Neural cell (in vitro differentiated cells): Measurements from ENCODE around the gene CTBP2.

Source experiments
- CTCF ChIP-seq: fragments of 450-650 bp; IDR thresholded peaks from 2 replicates; pipeline ENCODE4 v1.5.1; 2014; ENCODE audit warnings: antibody characterized with exemption, mild to moderate bottlenecking, moderate library complexity; ENCODE audit not compliant: poor library complexity, severe bottlenecking
- EZH2 ChIP-seq: fragments of 200-600, 300-800 bp; shearing (Covaris generic), sonication (generic); IDR thresholded peaks from 2 replicates; pipeline ENCODE4 v1.6.1; 2014; ENCODE audit warnings: antibody characterized with exemption, low read length, borderline replicate concordance, mild to moderate bottlenecking; ENCODE audit not compliant: insufficient read depth, poor library complexity, severe bottlenecking
- POLR2AphosphoS5 ChIP-seq: IDR thresholded peaks from 2 replicates; pipeline ENCODE4 v1.6.1; 2012
- RAD21 ChIP-seq: fragments of 450-650 bp; conservative IDR thresholded peaks from 2 replicates; pipeline ENCODE4 v1.6.1; 2014; ENCODE audit warnings: antibody characterized with exemption, mild to moderate bottlenecking, moderate library complexity
- SMC3 ChIP-seq: fragments of 450-650 bp; conservative IDR thresholded peaks from 2 replicates; pipeline ENCODE4 v1.6.1; 2014; ENCODE audit warnings: antibody characterized with exemption, mild to moderate bottlenecking, moderate library complexity; ENCODE audit not compliant: poor library complexity

- TF ChIP-seq CTCF (peak; percentile 52), POLR2AphosphoS5 (no peak), RAD21 (peak; percentile 53), EZH2 (no peak), SMC3 (peak; percentile 51)
Measured at GRCh38 chr10:125060826-125061556, 99.4 kb downstream of the CTBP2 start.
